ENCODE data around the gene GLT8D1. TPM values are rescaled to one million over a fixed set of nuclear protein-coding genes. Genes with fewer than 3 reads are reported as not detected.

The GLT8D1 gene
- total and polyA plus RNA-seq, 2 of the 13 experiments (the other 11 are each of a cell fraction or from before 2014, with no cell fraction given): 110 to 121 TPM

DNA sequence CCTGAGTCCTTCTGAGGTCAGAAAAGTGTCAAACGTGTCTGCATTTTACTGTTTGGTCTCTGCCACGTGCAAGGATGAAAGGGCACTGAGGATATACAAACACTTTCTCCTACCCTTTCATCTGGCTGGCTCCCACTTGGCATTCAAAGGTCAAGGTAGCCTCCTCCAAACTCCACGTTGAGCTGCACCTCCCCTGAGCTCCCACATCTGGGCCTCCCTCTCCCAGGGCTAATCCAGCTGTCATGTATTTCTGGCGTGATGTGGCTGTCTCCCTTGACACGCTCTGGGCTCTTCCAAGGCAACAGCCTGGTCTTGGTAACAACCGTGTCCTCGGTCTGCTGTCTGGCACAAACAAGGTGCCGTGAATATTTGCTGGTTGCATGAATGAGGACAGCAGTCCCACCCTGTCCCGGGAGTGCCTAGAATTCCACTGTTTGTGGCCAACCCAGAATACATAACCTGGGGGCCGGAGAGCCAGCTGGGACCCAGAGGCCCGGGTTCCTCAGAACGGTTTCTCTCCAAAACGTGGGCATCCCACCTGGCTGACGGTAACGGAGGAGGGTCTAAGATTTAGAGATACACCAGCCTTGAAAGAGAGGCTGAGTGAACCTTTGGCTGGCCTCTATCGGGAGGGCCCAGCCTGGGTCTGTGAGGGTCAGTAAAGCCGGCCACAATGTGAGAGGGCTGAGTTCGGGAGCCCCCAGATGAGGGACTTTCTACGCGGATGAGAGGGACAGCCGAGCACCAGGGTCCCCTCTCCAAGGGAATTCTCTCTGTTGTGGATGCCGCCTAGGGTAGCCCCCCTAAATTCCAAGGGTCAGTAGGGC lies 767 bp downstream of the GLT8D1 start (continued):
- TF ChIP-seq KDM1A (CRISPR knock-in tag; IDR thresholded peaks at IDR 0.05): 0 out of 2 replicates have a peak, but pooled peaks have one; percentile 20
- TF ChIP-seq SSRP1 (CRISPR knock-in tag; IDR thresholded peaks at IDR 0.05): peak; percentile 79
- TF ChIP-seq ZNF530 (CRISPR knock-in tag; IDR thresholded peaks at IDR 0.05; ENCODE audit: low read depth): no peak
- TF ChIP-seq POLR2AphosphoS5 (IDR thresholded peaks at IDR 0.05; ENCODE audit: low read depth, low read length): peak; percentile 74
- no peak for TF ChIP-seq HNRNPK (IDR thresholded peaks at IDR 0.05; ENCODE audit: low read depth, low read length, poor library complexity, severe bottlenecking)
- no peak for TF ChIP-seq ZNF33B (CRISPR knock-in tag; IDR thresholded peaks at IDR 0.05)
- no peak for TF ChIP-seq ZNF367 (CRISPR knock-in tag; IDR thresholded peaks at IDR 0.05; ENCODE audit: borderline replicate concordance)
- peak; percentile 14; the same call in 1 of the 2 replicates for TF ChIP-seq ZMYM3 (CRISPR knock-in tag; IDR thresholded peaks at IDR 0.05)
- TF ChIP-seq ZNF746 (CRISPR knock-in tag; IDR thresholded peaks at IDR 0.05): peak; percentile 53
- TF ChIP-seq SP140L (CRISPR knock-in tag; IDR thresholded peaks at IDR 0.05; ENCODE audit: borderline replicate concordance): no peak
- no peak for TF ChIP-seq REXO4 (CRISPR knock-in tag; IDR thresholded peaks at IDR 0.05; ENCODE audit: borderline replicate concordance)
- TF ChIP-seq ZSCAN31 (CRISPR knock-in tag; IDR thresholded peaks at IDR 0.05; ENCODE audit: low read depth): no peak
- peak; percentile 90 for TF ChIP-seq SALL1 (CRISPR knock-in tag; IDR thresholded peaks at IDR 0.05)
- no peak for TF ChIP-seq PAF1 (CRISPR knock-in tag; IDR thresholded peaks at IDR 0.05)
- TF ChIP-seq MBD4 (IDR thresholded peaks at IDR 0.05; ENCODE audit: borderline replicate concordance, low read length): no peak
- TF ChIP-seq ZNF567 (CRISPR knock-in tag; IDR thresholded peaks at IDR 0.05; ENCODE audit: borderline replicate concordance): no peak
- TF ChIP-seq HNF1B (CRISPR knock-in tag; IDR thresholded peaks at IDR 0.05): peak; percentile 79; the same call in 1 of the 2 replicates
- peak; percentile 50; the same call in 1 of the 2 replicates for TF ChIP-seq TCF7L2 (IDR thresholded peaks at IDR 0.05; ENCODE audit: low read depth, low read length)
- TF ChIP-seq, protein P1, sequence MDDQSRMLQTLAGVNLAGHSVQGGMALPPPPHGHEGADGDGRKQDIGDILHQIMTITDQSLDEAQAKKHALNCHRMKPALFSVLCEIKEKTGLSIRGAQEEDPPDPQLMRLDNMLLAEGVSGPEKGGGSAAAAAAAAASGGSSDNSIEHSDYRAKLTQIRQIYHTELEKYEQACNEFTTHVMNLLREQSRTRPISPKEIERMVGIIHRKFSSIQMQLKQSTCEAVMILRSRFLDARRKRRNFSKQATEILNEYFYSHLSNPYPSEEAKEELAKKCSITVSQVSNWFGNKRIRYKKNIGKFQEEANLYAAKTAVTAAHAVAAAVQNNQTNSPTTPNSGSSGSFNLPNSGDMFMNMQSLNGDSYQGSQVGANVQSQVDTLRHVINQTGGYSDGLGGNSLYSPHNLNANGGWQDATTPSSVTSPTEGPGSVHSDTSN (CRISPR knock-in tag; IDR thresholded peaks at IDR 0.05; ENCODE audit: borderline replicate concordance): no peak
- TF ChIP-seq, protein P2, sequence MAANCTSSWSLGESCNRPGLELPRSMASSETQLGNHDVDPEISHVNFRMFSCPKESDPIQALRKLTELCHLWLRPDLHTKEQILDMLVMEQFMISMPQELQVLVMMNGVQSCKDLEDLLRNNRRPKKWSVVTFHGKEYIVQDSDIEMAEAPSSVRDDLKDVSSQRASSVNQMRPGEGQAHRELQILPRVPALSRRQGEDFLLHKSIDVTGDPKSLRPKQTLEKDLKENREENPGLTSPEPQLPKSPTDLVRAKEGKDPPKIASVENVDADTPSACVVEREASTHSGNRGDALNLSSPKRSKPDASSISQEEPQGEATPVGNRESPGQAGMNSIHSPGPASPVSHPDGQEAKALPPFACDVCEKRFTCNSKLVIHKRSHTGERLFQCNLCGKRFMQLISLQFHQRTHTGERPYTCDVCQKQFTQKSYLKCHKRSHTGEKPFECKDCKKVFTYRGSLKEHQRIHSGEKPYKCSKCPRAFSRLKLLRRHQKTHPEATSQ (CRISPR knock-in tag; IDR thresholded peaks at IDR 0.05; ENCODE audit: borderline replicate concordance): no peak
- TF ChIP-seq MTA1 (CRISPR knock-in tag; IDR thresholded peaks at IDR 0.05; ENCODE audit: borderline replicate concordance): peak; percentile 85
- peak; percentile 97 for TF ChIP-seq NR2F6 (IDR thresholded peaks at IDR 0.05)
- TF ChIP-seq NR2F6 (CRISPR knock-in tag; IDR thresholded peaks at IDR 0.05): peak; percentile 96
- no peak for TF ChIP-seq ZNF333 (CRISPR knock-in tag; IDR thresholded peaks at IDR 0.05; ENCODE audit: borderline replicate concordance)
- TF ChIP-seq SCMH1 (CRISPR knock-in tag; IDR thresholded peaks at IDR 0.05; ENCODE audit: borderline replicate concordance): no peak
- peak; percentile 77 for TF ChIP-seq SOX13 (IDR thresholded peaks at IDR 0.05)
- TF ChIP-seq SOX13 (CRISPR knock-in tag; conservative IDR thresholded peaks at IDR 0.05 in 1 of 2, IDR thresholded peaks at IDR 0.05 in 1 of 2): peak in 1 of 2 experiments; percentile 91; a peak in 2 of 4 replicates

Measured in HepG2 (cell line).